Measurements from ENCODE around the gene MICAL2.

DNA sequence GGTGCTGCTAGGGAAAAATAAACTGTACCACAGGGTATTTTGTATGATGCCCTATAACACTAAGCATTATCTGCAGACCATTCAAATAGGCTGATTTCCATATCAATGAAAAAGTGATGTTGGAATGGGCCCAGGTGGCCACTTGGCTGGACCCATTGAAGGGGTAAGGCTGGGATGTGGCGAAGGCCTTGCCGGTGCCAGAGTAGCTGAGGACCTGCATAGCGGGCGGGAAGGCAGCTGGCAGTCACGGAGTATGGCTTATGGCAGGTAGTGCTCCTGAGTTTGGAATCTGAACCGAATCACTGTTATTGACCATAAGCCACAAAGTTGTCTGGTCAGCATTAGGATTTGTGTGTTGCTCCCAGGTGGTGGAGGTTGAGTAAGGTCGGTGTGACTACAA lies 131.0 kb downstream of the MICAL2 start:
- TF ChIP-seq, protein P1, sequence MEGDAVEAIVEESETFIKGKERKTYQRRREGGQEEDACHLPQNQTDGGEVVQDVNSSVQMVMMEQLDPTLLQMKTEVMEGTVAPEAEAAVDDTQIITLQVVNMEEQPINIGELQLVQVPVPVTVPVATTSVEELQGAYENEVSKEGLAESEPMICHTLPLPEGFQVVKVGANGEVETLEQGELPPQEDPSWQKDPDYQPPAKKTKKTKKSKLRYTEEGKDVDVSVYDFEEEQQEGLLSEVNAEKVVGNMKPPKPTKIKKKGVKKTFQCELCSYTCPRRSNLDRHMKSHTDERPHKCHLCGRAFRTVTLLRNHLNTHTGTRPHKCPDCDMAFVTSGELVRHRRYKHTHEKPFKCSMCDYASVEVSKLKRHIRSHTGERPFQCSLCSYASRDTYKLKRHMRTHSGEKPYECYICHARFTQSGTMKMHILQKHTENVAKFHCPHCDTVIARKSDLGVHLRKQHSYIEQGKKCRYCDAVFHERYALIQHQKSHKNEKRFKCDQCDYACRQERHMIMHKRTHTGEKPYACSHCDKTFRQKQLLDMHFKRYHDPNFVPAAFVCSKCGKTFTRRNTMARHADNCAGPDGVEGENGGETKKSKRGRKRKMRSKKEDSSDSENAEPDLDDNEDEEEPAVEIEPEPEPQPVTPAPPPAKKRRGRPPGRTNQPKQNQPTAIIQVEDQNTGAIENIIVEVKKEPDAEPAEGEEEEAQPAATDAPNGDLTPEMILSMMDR (IDR thresholded peaks at IDR 0.05): no peak
- TF ChIP-seq ZFX (IDR thresholded peaks at IDR 0.05; ENCODE audit: borderline replicate concordance): no peak

All from 22Rv1 (cell line).